GM21360 (cell line): ENCODE results near the gene EIF2S1.

ENCODE experiments used
- ATAC-seq: cut with Tn5 transposase; IDR thresholded peaks from one replicate; pipeline ENCODE4 v1.9.1; 2021; ENCODE audit warnings: mild to moderate bottlenecking, moderate library complexity; ENCODE audit not compliant: unreplicated experiment

Gene EIF2S1

GRCh38 chr14:67432050-67432564 lies 72.0 kb downstream of the EIF2S1 start:
- no peak for ATAC-seq

- no peak for ATAC-seq
Measured at GRCh38 chr14:67435603-67436002, 75.5 kb downstream of the EIF2S1 start.
